Measurements from ENCODE around the gene ZNF567.

The ZNF567 gene

GRCh38 chr19:36709423-36709822, 22.0 kb downstream of the ZNF567 start:
- TF ChIP-seq REST (IDR thresholded peaks at IDR 0.05; ENCODE audit: insufficient read depth in 1 of 2, low read depth in 2 of 2, low read length in 2 of 2) (no peak), SIN3A (IDR thresholded peaks at IDR 0.05; ENCODE audit: borderline replicate concordance, insufficient read depth, low read length) (no peak), FOXP2 (optimal IDR thresholded peaks at IDR 0.05; ENCODE audit: borderline replicate concordance, extremely low read depth, extremely low read length, insufficient read depth) (no peak), POLR2AphosphoS5 (IDR thresholded peaks at IDR 0.05; ENCODE audit: low read depth, low read length) (no peak), TAF1 (IDR thresholded peaks at IDR 0.05; ENCODE audit: borderline replicate concordance, insufficient read depth, low read length) (no peak)

- TF ChIP-seq REST (IDR thresholded peaks at IDR 0.05; ENCODE audit: insufficient read depth in 1 of 2, low read depth in 2 of 2, low read length in 2 of 2) (no peak), SIN3A (IDR thresholded peaks at IDR 0.05; ENCODE audit: borderline replicate concordance, insufficient read depth, low read length) (no peak), POLR2AphosphoS5 (IDR thresholded peaks at IDR 0.05; ENCODE audit: low read depth, low read length) (no peak), TAF1 (IDR thresholded peaks at IDR 0.05; ENCODE audit: borderline replicate concordance, insufficient read depth, low read length) (no peak), FOXP2 (optimal IDR thresholded peaks at IDR 0.05; ENCODE audit: borderline replicate concordance, extremely low read depth, extremely low read length, insufficient read depth) (no peak)
Measured at GRCh38 chr19:36719687-36720556, 32.5 kb downstream of the ZNF567 start.

GRCh38 chr19:36745870-36746269, 58.5 kb downstream of the ZNF567 start:
- no peak for TF ChIP-seq FOXP2 (optimal IDR thresholded peaks at IDR 0.05; ENCODE audit: borderline replicate concordance, extremely low read depth, extremely low read length, insufficient read depth)
- TF ChIP-seq SIN3A (IDR thresholded peaks at IDR 0.05; ENCODE audit: borderline replicate concordance, insufficient read depth, low read length) = no peak
- TF ChIP-seq POLR2AphosphoS5 (IDR thresholded peaks at IDR 0.05; ENCODE audit: low read depth, low read length) = no peak
- TF ChIP-seq REST (IDR thresholded peaks at IDR 0.05; ENCODE audit: insufficient read depth in 1 of 2, low read depth in 2 of 2, low read length in 2 of 2) = no peak
- TF ChIP-seq TAF1 (IDR thresholded peaks at IDR 0.05; ENCODE audit: borderline replicate concordance, insufficient read depth, low read length) = no peak

- TF ChIP-seq POLR2AphosphoS5 (IDR thresholded peaks at IDR 0.05; ENCODE audit: low read depth, low read length) (no peak), REST (IDR thresholded peaks at IDR 0.05; ENCODE audit: insufficient read depth in 1 of 2, low read depth in 2 of 2, low read length in 2 of 2) (no peak), FOXP2 (optimal IDR thresholded peaks at IDR 0.05; ENCODE audit: borderline replicate concordance, extremely low read depth, extremely low read length, insufficient read depth) (no peak), SIN3A (IDR thresholded peaks at IDR 0.05; ENCODE audit: borderline replicate concordance, insufficient read depth, low read length) (no peak), TAF1 (IDR thresholded peaks at IDR 0.05; ENCODE audit: borderline replicate concordance, insufficient read depth, low read length) (no peak)
Measured at GRCh38 chr19:36747750-36748149, 60.3 kb downstream of the ZNF567 start.
